Activated CD8-positive, alpha-beta memory T cell treated with anti-CD3 and anti-CD28 coated beads, Interleukin-2, amount 50 U/mL, for 1 hour (primary cell): ENCODE results near the gene MOB3C.
A peak's percentile ranks its signal among the peaks of the same experiment; 100 is the strongest.
"Not testable (repeated sequence)": the region's sequence is repeated elsewhere in the genome, so short reads cannot be mapped to it uniquely, and the experiment has no call there.

Experiments
- DNase-seq: peaks from one replicate; pipeline ENCODE4 v3.0.0-alpha.2; 2020; ENCODE audit errors: extremely low read depth

MOB3C gene

DNA sequence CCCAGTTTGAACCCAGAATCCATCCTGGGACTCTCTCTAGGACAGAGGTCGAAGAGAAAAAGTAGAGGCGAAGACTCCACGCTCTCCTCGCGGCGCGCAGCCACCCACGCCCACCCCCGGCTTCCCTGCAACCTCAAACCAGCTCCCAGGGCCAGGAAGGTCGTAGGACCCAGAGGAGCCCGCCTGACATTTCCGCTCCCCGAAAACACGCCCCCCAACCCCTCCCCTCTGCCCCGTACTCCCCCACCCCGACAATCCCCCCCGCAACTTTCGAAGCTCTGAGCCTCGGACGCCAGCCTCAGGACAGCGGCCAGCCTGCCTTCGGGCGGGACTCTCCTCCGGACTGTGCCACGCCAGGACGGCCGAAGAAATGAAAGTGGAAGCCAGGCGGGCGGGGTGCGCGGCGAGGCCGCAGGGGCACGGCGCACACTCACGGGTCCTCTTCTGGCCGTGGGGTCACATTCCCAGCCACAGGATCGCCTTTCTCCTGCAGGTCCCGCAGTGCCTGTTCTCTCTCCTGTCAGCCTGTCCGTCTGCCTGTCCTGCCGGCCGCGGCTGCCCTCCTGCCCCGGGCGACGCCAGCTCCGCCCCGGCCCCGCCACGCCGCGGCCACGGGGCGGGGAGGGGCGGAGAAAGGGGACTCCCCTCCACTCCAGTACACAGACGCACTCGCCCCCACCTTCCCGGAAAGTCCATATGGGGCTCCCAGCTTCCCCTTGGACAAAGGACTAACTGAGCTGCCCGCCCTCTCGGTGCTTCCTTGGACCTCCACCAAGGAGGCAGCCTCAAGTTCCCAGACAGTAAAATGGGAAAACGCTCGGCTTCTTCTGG lies at the start of gene MOB3C:
Gene MOB3C (minus strand): TSS at position 535 of the 831 bp plus-strand sequence. CDS start 3,490 bp downstream, outside the sequence.
- DNase-seq, result peak; percentile 25

- DNase-seq, result no peak
These were observed 49.4 kb upstream of the MOB3C start for GRCh38 chr1:46665983-46666382.

DNA sequence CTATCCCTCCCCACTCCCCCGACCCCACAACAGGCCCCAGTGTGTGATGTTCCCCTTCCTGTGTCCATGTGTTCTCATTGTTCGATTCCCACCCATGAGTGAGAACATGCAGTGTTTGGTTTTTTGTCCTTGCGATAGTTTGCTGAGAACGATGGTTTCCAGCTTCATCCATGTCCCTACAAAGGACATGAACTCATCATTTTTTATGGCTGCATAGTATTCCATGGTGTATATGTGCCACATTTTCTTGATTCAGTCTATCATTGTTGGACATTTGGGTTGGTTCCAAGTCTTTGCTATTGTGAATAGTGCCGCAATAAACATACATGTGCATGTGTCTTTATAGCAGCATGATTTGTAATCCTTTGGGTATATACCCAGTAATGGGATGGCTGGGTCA lies 46.3 kb upstream of the MOB3C start:
- not testable (repeated sequence) for DNase-seq

GRCh38 chr1:46660116-46660515 lies 43.5 kb upstream of the MOB3C start:
- DNase-seq, result not testable (repeated sequence)

- DNase-seq, result no peak
These were observed 42.8 kb upstream of the MOB3C start for GRCh38 chr1:46659307-46659870.

- no peak for DNase-seq
These were observed 41.2 kb upstream of the MOB3C start for GRCh38 chr1:46657775-46658174.

DNA sequence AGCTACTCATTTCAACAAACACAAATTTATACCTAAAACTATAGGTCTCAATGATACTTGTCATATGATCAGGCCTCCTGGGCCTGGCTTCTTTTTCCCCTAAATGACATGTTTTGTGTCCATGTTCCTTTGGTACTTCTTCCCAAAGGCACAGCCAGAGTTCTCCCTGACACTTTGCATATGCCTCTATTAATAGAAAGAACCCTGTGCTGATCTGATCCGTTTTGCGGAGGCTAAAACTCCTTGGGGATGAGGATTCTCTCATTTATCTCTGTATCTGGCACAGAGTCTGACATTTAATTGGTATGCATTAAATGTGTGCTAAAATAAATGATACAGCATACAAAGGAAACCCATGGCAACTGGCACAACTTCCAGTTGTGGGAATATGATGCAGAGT lies 40.0 kb upstream of the MOB3C start:
- no peak for DNase-seq

GRCh38 chr1:46655848-46656247 lies 39.2 kb upstream of the MOB3C start:
- no peak for DNase-seq

DNA sequence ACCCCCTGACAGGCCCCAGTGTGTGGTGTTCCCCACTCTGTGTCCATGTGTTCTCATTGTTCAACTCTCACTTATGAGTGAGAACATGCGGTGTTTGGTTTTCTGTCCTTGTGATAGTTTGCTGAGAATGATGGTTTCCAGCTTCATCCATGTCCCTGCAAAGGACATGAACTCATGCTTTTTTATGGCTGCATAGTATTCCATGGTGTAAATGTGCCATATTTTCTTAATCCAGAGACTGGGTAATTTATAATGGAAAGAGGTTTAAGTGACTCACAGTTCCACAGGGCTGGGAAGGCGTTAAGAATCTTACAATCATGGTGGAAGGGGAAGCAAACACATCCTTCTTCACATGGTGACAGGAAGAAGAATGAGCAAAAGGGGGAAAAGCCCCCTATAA lies 38.1 kb upstream of the MOB3C start:
- DNase-seq, result not testable (repeated sequence)

DNA sequence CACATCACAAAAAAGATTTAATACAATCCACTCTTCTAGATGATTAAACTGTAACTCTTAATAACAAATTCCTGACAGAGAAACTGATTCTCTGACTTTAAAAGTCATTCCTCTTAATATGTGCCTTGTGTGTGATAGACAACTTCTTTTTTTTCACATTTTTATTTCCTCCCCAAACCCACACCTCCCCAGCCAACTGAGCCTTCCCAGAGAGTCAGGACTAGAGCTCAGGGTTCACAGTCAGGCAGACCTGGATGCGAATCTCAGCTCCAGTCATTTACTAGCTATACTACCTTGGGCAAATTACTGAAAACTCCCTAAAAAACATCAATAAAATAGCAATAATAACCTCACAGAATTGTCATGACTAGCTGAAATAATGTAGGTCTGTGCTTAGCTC lies 37.4 kb upstream of the MOB3C start:
- no peak for DNase-seq

GRCh38 chr1:46653405-46653958 lies 36.9 kb upstream of the MOB3C start:
- DNase-seq, result no peak

DNA sequence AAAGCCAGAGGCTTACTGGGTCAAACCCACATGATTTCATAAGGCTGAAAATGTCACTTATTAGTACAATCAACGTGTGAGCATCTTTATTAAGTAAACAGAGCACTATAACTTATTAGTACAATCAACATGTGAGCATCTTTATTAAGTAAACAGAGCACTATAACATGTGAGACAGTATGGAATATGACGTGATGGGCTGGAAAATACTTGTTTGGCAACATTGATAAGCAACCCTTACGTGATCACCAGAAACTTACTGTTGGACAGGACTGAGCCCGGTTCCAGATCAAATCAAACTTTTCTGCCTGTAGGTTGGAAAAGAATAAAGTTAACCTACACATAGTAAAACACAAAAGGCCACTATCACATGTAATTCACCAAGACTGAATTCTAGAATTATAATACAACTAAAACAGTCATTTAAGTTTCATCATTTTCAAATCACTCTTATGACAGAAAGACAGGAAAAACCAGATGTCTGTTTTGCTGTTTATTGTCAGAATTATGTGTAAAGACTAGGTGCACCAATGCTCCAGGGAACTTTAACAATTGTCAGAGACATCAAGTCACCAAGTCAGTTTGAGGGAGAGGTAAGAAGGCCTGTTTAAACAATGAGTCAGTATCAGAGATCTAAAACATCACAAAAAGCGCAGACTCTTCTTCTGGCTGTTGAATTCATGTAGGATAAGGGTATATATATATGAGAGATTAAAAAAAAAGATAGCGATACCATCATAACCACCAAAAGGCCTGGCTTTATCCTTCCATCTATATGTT lies 35.9 kb upstream of the MOB3C start:
- DNase-seq, result no peak

- DNase-seq, result not testable (repeated sequence)
These were observed 34.5 kb upstream of the MOB3C start for GRCh38 chr1:46651152-46651551.

DNA sequence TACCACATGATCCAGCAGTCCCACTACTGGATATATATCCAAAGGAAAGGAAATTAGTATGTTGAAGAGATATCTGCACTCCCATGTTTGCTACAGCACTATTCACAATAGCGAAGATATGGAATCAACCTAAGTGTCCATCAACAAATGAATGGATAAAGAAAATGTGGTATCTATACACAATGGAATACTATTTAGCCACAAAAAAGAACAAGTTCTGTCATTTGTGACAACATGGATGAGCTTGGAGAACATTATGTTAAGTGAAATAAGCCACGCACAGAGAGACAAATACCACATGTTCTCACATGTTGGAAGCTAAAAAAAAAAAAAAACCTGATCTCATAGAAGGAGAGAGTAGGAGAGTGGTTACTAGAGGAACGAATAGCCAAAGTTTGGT lies 33.9 kb upstream of the MOB3C start:
- DNase-seq, result no peak

DNA sequence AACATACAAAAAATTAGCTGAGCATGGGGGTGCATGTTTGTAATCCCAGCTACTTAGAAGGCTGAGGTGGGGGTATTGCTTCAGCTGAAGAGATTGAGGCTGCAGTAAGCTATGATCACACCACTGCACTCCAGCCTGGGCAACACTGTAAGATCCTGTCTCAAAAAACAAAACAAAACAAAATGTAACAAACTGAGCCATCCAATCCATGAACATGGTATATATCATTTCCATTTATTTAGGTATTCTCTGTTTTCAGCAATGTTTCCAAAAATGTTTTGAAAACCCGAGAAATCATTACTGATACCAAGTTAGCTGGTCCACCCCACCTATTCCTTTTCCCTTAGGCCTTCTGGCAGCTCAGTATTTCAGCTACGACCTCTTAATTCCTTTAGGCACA lies 33.2 kb upstream of the MOB3C start:
- no peak for DNase-seq

DNA sequence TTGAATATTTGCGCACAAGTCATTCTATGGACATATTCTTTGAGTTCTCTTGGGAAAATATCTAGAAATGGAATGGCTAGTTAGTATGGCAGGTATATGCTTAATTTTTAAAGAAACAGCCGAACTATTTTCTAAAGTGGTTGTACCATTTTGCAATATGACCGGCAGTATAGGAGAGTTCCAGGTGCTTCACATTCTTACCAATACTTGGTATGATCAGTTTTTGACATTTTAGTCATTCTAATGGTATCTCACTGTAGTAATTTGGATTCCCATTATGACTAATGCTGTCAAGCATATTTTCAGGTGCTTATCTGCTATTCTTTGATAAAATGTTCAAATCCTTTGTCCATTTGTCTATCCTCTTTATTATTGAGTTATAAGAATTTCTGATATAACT lies 31.0 kb upstream of the MOB3C start:
- DNase-seq, result no peak

DNA sequence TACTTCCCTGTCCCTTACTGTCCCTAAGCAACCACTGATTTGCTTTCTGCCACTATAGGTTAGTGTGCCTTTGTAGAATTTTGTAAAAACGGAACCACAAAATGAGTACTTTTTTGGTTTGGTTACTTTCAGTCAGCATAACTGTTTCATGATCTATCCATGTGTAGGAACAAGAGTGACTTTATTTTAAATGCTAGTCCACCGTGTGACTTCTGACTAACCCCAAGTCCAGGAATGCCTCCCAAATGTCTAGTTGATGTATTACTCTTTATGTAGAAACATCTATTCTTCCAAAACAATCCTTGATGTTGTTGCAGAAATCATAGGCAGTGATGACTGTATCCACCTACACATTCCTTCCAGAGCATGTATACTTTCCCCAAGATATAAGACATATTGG lies 30.2 kb upstream of the MOB3C start:
- DNase-seq, result no peak

DNA sequence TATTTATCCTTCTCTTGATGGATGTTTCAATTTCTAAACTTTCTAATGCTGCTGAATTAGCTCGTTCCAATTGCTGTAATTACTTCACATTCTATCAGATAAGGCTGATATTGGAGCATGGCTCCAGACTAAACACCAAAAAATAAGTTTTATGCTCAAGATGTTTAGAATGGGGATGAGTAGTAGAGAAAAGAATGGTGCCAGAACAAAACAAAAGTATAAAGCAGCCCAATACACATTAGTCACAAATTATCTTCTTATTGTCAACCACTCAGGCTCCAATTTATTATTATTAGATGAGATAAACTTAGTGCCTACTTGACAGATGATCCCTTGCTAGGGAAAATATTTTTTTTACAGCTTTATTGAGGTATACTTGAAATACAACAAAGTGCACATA lies 29.7 kb upstream of the MOB3C start:
- no peak for DNase-seq

- DNase-seq, result no peak
These were observed 29.2 kb upstream of the MOB3C start for GRCh38 chr1:46645815-46646214.

DNA sequence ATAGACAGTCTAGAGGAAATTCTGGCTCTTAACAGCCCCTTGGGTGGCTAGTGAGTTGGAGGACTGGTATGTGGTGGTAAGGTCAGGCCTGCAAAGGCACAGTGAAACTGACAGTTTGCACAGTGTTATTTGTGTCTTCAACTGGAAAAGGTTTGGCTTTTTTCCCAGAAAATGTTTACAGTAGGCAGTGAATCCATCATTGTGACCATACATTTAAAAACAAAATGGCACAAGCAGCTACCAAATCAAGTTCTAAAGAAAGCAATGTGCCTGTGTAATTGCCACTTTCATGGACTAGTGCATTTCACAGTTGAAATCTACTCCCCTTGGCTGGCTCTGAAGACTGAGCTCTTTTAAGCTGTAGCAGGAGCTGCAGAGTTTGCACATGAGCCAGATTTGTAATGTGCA lies 26.8 kb upstream of the MOB3C start:
- no peak for DNase-seq

DNA sequence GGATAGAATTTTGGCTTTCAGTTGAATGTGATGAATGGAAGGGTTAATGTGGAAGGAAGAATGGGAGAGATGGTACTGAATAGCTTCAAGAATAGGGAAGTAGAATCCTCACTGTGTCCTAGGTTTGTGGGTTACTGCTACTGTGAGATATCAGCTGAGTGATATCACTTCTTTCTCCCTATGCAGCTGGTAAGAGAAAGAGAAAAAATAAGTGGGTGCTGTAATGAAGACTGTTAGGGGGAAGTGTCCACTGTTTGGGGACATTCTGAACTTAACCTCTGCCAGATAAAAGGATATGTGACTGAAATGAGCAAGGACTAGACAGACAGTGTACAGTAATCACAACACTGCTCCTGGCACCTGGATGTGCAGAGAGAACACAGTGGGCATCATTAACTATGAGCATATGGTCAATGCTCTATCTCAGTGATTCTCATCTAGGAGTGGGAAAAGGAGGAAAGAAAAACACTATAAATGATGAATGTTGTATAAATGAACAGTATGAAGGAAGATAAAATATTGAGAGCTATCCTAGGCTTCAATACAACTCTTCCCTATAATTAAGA lies 25.6 kb upstream of the MOB3C start:
- no peak for DNase-seq

- no peak for DNase-seq
These were observed 22.9 kb upstream of the MOB3C start for GRCh38 chr1:46639547-46639946.
